Esophagus squamous epithelium (tissue), 5 donors: ENCODE measurements around the gene CFAP157. TPM values are rescaled to one million over a fixed set of nuclear protein-coding genes. Genes with fewer than 3 reads are reported as not detected.

ENCODE experiments used
- DNase-seq: peaks from one replicate; lab custom pipeline; 2025; lab: John Stamatoyannopoulos, UW
- H3K27ac ChIP-seq, 4 donors: fragments of 200-600 bp; sonication (generic); one replicate each; pipeline ENCODE4 v1.5.1; 2016 to 2019; ENCODE audit warnings: mild to moderate bottlenecking in 1 of 4
- H3K27me3 ChIP-seq, 4 donors: fragments of 200-600 bp; sonication (generic); 1 replicate in 3 of 4; 2 replicates in 1 of 4; pipeline versions ENCODE4 v1.5.1 to v1.6.0; 2017 to 2021; ENCODE audit warnings: antibody characterized with exemption in 1 of 4
- H3K36me3 ChIP-seq, 3 donors: fragments of 200-600 bp; sonication (generic); one replicate each; pipeline ENCODE4 v1.5.1; 2016 to 2019
- H3K4me1 ChIP-seq, 3 donors: fragments of 200-600 bp; sonication (generic); one replicate each; pipeline ENCODE4 v1.5.1; 2017 to 2019
- H3K4me3 ChIP-seq, 4 donors: fragments of 200-600 bp; sonication (generic); 1 replicate in 3 of 4; 2 replicates in 1 of 4; pipeline ENCODE4 v1.5.1; 2016 to 2019; ENCODE audit warnings: mild to moderate bottlenecking in 2 of 4, moderate library complexity in 1 of 4
- H3K9me3 ChIP-seq, 3 donors: fragments of 200-600 bp; sonication (generic); one replicate each; pipeline ENCODE4 v1.5.1; 2016 to 2019
- POLR2A ChIP-seq, 4 donors: fragments of 450-650 bp; IDR thresholded peaks; one replicate each; pipeline ENCODE4 v1.6.1; 2017; ENCODE audit warnings: antibody characterized with exemption in 4 of 4, mild to moderate bottlenecking in 4 of 4, moderate library complexity in 3 of 4
- WGBS, 2 donors: methylation state at CpG; one replicate each; pipeline ENCODE4 v1.1.5; 2018; 5-methylcytosine and 5-hydroxymethylcytosine counted together
- intact Hi-C: fragments of 100-400 bp; cut with DNase I; formaldehyde crosslinking; loops from one replicate; pipeline ENCODE4 v1.15.0; 2022
- total RNA-seq, 4 donors: library from RNA; depleted of rRNA; stranded (reverse); fragments of >200 nt; gene quantifications; one replicate each; pipeline ENCODE4 v1.1.0, GENCODE V29; 2016
- TF ChIP-seq, protein P1 (sequence below), 6 experiments: fragments of 450-650 bp in 4 of 6; fragments of 200-600 bp in 2 of 6; sonication (generic) in 2 of 6; IDR thresholded peaks; one replicate each; pipeline ENCODE4 v1.5.1; 2016 to 2019; ENCODE audit warnings: antibody characterized with exemption in 6 of 6, mild to moderate bottlenecking in 4 of 6, moderate library complexity in 4 of 6
- donor health status: DM: yes; HTN: yes; CAD: no.

Gene CFAP157
- total RNA-seq, 4 donors from 2014 or later = 0.19 TPM; not detected in 3

DNA sequence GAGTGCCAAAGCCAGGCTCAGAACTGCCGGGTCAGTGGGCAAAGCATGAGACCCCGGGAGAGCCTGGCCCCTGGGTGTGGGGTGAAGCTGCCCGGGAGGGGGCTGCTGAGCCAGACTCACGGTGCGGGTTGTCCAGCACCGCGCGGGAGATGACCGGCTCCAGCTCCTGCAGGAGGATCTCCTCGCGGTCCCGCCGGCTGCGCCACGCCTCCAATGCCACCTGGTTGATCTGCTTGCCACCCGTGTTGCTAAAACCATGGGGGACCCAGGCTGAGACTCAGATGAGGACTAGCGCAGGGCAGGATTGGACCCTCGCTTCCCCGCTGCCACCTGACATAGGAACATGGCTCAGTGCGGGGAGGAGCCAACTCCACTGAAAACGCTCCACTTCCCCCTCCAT is 25.7 kb downstream of the CFAP157 start:
- Histone ChIP-seq H3K27me3 (no peaks in the 10 kb centered on the region), H3K36me3 (peaks cover 0 to 36% (median 10%) of the 10 kb centered on the region in 3 donors), H3K4me1 (peaks cover 6 to 24% (median 7%) of the 10 kb centered on the region in 3 donors), H3K27ac (no peak overlapping the region), H3K4me3 (no peak overlapping the region), H3K9me3 (no peaks in the 10 kb centered on the region)
- TF ChIP-seq POLR2A (IDR thresholded peaks at IDR 0.05) = no peak
- no peak for DNase-seq
- intact Hi-C loops = loop anchor here (5.0 to 10.0 kb wide), 2 partner anchors 140 to 142 kb away; partner anchors contain the start of gene AK1
- 90% methylated on average over 2 to 7 of the region's 21 CpGs for WGBS, 2 donors

DNA sequence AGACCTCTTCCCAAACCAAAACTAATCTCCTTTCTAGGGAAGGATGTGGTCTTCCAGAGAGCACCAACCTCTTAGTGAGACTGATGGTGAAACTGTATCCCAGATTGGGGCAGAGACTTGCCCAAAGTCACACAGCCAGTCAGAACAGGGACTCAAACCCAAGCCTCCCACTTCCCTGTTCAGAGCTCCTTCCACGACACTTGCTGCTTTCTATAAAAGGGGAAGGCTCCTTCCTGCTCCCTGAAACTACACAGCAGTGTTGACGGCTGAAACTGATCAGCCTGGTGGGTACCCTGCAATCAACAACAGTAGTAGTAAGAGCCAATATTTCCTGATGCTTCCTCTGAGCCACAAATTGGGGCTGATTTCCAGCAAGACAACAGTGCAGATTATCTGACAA is 26.8 kb downstream of the CFAP157 start:
- Histone ChIP-seq H3K9me3 (no peaks in the 10 kb centered on the region), H3K27ac (peak overlapping the region in 1 of 4 donors; percentile 92), H3K4me1 (peaks cover 6 to 24% (median 7%) of the 10 kb centered on the region in 3 donors), H3K36me3 (peaks cover 0 to 41% (median 10%) of the 10 kb centered on the region in 3 donors), H3K27me3 (no peaks in the 10 kb centered on the region), H3K4me3 (no peak overlapping the region)
- intact Hi-C loops = loop anchor here (5.0 to 10.0 kb wide), 2 partner anchors 141 kb away; partner anchors contain the start of gene AK1
- DNase-seq = no peak
- TF ChIP-seq, protein P1, sequence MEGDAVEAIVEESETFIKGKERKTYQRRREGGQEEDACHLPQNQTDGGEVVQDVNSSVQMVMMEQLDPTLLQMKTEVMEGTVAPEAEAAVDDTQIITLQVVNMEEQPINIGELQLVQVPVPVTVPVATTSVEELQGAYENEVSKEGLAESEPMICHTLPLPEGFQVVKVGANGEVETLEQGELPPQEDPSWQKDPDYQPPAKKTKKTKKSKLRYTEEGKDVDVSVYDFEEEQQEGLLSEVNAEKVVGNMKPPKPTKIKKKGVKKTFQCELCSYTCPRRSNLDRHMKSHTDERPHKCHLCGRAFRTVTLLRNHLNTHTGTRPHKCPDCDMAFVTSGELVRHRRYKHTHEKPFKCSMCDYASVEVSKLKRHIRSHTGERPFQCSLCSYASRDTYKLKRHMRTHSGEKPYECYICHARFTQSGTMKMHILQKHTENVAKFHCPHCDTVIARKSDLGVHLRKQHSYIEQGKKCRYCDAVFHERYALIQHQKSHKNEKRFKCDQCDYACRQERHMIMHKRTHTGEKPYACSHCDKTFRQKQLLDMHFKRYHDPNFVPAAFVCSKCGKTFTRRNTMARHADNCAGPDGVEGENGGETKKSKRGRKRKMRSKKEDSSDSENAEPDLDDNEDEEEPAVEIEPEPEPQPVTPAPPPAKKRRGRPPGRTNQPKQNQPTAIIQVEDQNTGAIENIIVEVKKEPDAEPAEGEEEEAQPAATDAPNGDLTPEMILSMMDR (IDR thresholded peaks at IDR 0.05) = no peak
- no peak for TF ChIP-seq POLR2A (IDR thresholded peaks at IDR 0.05)
- WGBS, 2 donors = 63% methylated on average over 2 of the region's 2 CpGs

- no peaks in the 10 kb centered on the region for H3K27me3 ChIP-seq
- no peak for DNase-seq
- no peak for TF ChIP-seq POLR2A (IDR thresholded peaks at IDR 0.05)
- TF ChIP-seq, protein P1 (IDR thresholded peaks at IDR 0.05) = no peak
- 28 to 45% methylated on average over 4 to 11 of the region's 22 CpGs for WGBS, 2 donors
- H3K36me3 ChIP-seq = peaks cover 0 to 44% (median 10%) of the 10 kb centered on the region in 3 donors
- peaks cover 6 to 24% (median 7%) of the 10 kb centered on the region in 3 donors for H3K4me1 ChIP-seq
- no peaks in the 10 kb centered on the region for H3K9me3 ChIP-seq
- intact Hi-C loops = loop anchor here (5.0 to 10.0 kb wide), 2 partner anchors 141 to 142 kb away; partner anchors contain the start of gene AK1
- peak overlapping the region; percentile 92 to 98 (median 93) for H3K27ac ChIP-seq
- peak overlapping the region; percentile 56 to 81 (median 68) for H3K4me3 ChIP-seq
Measured at GRCh38 chr9:127734247-127734746, 27.5 kb downstream of the CFAP157 start.

DNA sequence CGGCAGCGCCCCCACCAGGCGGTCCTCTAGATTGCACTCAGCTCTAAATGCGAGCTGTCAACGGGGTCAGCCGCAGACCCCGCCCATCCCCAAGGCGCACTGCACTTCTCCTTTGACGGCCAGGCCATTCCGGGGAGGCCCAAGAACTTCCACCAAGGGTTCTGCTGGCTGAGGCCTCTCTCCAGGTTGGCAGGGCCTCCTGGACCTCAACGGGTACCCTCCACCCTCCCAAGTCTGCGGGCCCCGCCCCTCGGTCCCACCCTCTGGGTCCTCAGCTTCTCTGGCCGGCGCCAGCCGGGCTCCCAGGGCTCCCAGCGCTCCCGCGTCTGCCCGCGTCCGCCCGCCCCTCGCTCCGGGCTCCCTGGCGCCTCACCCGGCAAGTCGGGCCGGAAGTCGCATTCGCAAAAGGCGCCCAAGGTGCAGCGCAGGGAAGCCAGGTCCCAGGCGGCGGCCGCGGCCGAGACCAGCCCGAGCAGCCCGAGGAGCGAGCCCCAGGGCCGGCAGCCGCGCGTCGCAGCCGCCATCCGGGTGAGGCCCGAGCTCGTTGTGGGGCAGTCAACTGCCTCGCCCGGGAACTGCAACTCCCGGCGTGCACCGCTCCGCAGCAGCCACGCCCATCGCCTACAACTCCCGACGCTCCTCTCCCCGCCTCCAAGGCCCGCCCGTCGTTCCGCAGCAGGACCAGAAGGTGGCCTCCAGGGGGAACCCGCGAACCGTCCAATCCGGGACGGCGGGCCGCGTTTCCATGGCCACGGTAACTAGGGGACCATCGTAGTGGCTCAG is 28.1 kb downstream of the CFAP157 start, which contains the start of gene TOR2A:
Gene TOR2A, minus strand, starts transcription at position 548 of the 783 bp plus-strand sequence. Its CDS starts 24 bp downstream, at position 524.
- Histone ChIP-seq H3K9me3 (no peaks in the 10 kb centered on the region), H3K4me3 (peak within 1 kb of the TSS; percentile 56 to 81 (median 68)), H3K4me1 (peaks cover 7 to 30% (median 12%) of the 10 kb centered on the region in 3 donors), H3K27me3 (no peaks in the 10 kb centered on the region), H3K27ac (peak within 1 kb of the TSS; percentile 92 to 98 (median 93)), H3K36me3 (peaks cover 0 to 51% (median 10%) of the 10 kb centered on the region in 3 donors)
- peak; percentile 69 for DNase-seq
- intact Hi-C loops = loop anchor here (5.0 to 10.0 kb wide), 4 partner anchors 47 to 187 kb away; partner anchors contain the start of gene AK1
- peak in 3 of 4 donors; percentile 30 to 94 (median 91) for TF ChIP-seq POLR2A (IDR thresholded peaks at IDR 0.05)
- TF ChIP-seq, protein P1 (IDR thresholded peaks at IDR 0.05) = peak; percentile 88 to 99 (median 98)
- 0 to 1% methylated on average over 12 to 32 of the region's 76 CpGs for WGBS, 2 donors

GRCh38 chr9:127735530-127736185 is 28.9 kb downstream of the CFAP157 start:
- Histone ChIP-seq H3K4me1 (peaks cover 7 to 37% (median 17%) of the 10 kb centered on the region in 3 donors), H3K27me3 (no peaks in the 10 kb centered on the region), H3K4me3 (peak overlapping the region in 1 of 4 donors; percentile 58), H3K27ac (peak overlapping the region in 3 of 4 donors; percentile 54 to 94 (median 92)), H3K9me3 (no peaks in the 10 kb centered on the region), H3K36me3 (peaks cover 0 to 48% (median 10%) of the 10 kb centered on the region in 3 donors)
- WGBS, 2 donors = 22 to 30% methylated on average over 13 to 15 of the region's 15 CpGs
- no peak for DNase-seq
- intact Hi-C loops = loop anchor here (5.0 to 10.0 kb wide), 3 partner anchors 47 to 187 kb away; partner anchors contain the start of gene AK1
- no peak for TF ChIP-seq POLR2A (IDR thresholded peaks at IDR 0.05)
- TF ChIP-seq, protein P1 (IDR thresholded peaks at IDR 0.05) = no peak
